DND-41 (cell line): ENCODE results near the gene MDH1.

Source experiments
- CTCF ChIP-seq: IDR thresholded peaks from 2 replicates; pipeline ENCODE4 v1.5.1; 2012; ENCODE audit warnings: borderline replicate concordance, low read length, moderate library complexity, mild to moderate bottlenecking; ENCODE audit not compliant: poor library complexity, severe bottlenecking; ENCODE audit errors: extremely low read depth
- EZH2 ChIP-seq: IDR thresholded peaks from 3 replicates; pipeline ENCODE4 v1.6.1; 2012; ENCODE audit warnings: borderline replicate concordance, low read depth, mild to moderate bottlenecking, moderate library complexity, low read length, inconsistent platforms; ENCODE audit not compliant: severe bottlenecking

GRCh38 chr2:63628403-63628942 lies 39.7 kb downstream of the MDH1 start:
- no peak for TF ChIP-seq CTCF
- TF ChIP-seq EZH2 = no peak
